DND-41 (cell line): Measurements from ENCODE around the gene CFAP221.

Experiments
- CTCF ChIP-seq: IDR thresholded peaks from 2 replicates; pipeline ENCODE4 v1.5.1; 2012; ENCODE audit warnings: borderline replicate concordance, low read length, moderate library complexity, mild to moderate bottlenecking; ENCODE audit not compliant: poor library complexity, severe bottlenecking; ENCODE audit errors: extremely low read depth
- EZH2 ChIP-seq: IDR thresholded peaks from 3 replicates; pipeline ENCODE4 v1.6.1; 2012; ENCODE audit warnings: borderline replicate concordance, low read depth, mild to moderate bottlenecking, moderate library complexity, low read length, inconsistent platforms; ENCODE audit not compliant: severe bottlenecking

- TF ChIP-seq CTCF (no peak), EZH2 (no peak)
Measured at GRCh38 chr2:119668546-119668945, 124.3 kb downstream of the CFAP221 start.
